ENCODE results near the gene METTL26. TPM values are rescaled to one million over a fixed set of nuclear protein-coding genes. Genes with fewer than 3 reads are reported as not detected.

The METTL26 gene
- total and polyA plus RNA-seq, 9 of the 15 experiments (the other 6 are each of a cell fraction or from before 2014, with no cell fraction given), result 7.3 to 262 (median 80.9) TPM

DNA sequence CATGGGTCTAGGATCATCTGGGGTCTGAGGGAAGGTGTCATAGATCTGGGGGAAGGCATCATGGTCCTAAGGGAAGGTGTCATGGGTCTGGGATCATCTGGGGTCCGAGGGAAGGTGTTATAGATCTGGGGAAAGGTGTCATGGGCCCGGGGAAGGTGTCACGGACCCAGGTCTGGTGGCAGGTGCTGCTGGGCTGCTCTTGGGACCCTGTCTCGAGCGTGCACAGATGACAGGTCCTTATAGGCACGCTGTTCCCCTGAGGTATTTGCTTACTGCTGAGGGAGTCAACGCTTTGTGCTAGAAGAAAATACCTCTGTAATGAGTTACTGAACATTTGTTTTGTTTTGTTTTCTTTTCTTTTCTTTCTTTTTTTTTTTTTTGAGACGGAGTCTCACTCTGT, 44.9 kb downstream of the METTL26 start:
- no peak for ATAC-seq
- H3K9me1 ChIP-seq (ENCODE audit: control insufficient read depth, insufficient read depth, low read length), result peaks cover 8% of the 10 kb centered on the region
- H3K27me3 ChIP-seq (ENCODE audit: control insufficient read depth in 2 of 2, insufficient read depth in 2 of 2, low read length in 2 of 2), result no peaks in the 10 kb centered on the region
- peaks cover 16% of the 10 kb centered on the region for H4K20me1 ChIP-seq (replicated peaks; ENCODE audit: control insufficient read depth, insufficient read depth, low read length)
- ChIA-PET POLR2A (interaction anchor here (1.2 to 1.5 kb wide), 2 partner anchors 31 to 37 kb away, joined by 3 to 7 read pairs; no protein-coding TSS in a partner anchor), CTCF (ENCODE audit: low intra/inter-chr PET ratio) (interaction anchor here (0.7 kb wide), 1 partner anchor 10 kb away, joined by 5 read pairs; no protein-coding TSS in a partner anchor)
- TF ChIP-seq, protein P1, sequence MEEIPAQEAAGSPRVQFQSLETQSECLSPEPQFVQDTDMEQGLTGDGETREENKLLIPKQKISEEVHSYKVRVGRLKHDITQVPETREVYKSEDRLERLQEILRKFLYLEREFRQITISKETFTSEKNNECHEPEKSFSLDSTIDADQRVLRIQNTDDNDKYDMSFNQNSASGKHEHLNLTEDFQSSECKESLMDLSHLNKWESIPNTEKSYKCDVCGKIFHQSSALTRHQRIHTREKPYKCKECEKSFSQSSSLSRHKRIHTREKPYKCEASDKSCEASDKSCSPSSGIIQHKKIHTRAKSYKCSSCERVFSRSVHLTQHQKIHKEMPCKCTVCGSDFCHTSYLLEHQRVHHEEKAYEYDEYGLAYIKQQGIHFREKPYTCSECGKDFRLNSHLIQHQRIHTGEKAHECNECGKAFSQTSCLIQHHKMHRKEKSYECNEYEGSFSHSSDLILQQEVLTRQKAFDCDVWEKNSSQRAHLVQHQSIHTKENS (CRISPR knock-in tag; IDR thresholded peaks at IDR 0.05), result no peak
- TF ChIP-seq ZKSCAN1 (IDR thresholded peaks at IDR 0.05; ENCODE audit: low read depth, low read length) (no peak), HMGXB4 (CRISPR knock-in tag; IDR thresholded peaks at IDR 0.05) (no peak), THRAP3 (IDR thresholded peaks at IDR 0.05; ENCODE audit: borderline replicate concordance) (no peak), KAT2B (IDR thresholded peaks at IDR 0.05; ENCODE audit: low read depth, low read length) (no peak), ZNF212 (CRISPR knock-in tag; IDR thresholded peaks at IDR 0.05) (no peak), NKRF (IDR thresholded peaks at IDR 0.05; ENCODE audit: borderline replicate concordance) (no peak), HOXB6 (CRISPR knock-in tag; IDR thresholded peaks at IDR 0.05; ENCODE audit: borderline replicate concordance) (no peak), ZNF274 (IDR thresholded peaks at IDR 0.05; ENCODE audit: borderline replicate concordance, low read depth, low read length) (no peak), PTRF (tag; IDR thresholded peaks at IDR 0.05) (no peak)
- TF ChIP-seq, protein P2, sequence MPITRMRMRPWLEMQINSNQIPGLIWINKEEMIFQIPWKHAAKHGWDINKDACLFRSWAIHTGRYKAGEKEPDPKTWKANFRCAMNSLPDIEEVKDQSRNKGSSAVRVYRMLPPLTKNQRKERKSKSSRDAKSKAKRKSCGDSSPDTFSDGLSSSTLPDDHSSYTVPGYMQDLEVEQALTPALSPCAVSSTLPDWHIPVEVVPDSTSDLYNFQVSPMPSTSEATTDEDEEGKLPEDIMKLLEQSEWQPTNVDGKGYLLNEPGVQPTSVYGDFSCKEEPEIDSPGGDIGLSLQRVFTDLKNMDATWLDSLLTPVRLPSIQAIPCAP (CRISPR knock-in tag; IDR thresholded peaks at IDR 0.05; ENCODE audit: borderline replicate concordance), result no peak
- H3K36me3 ChIP-seq (ENCODE audit: control insufficient read depth, insufficient read depth, low read length), result peaks cover 30% of the 10 kb centered on the region; the same call in 2 of the 3 replicates
- DNase-seq (ENCODE audit: extremely low read depth in 1 of 4, low spot score in 3 of 4), result no peak
- no peaks in the 10 kb centered on the region for H3K9me3 ChIP-seq (replicated peaks; ENCODE audit: control insufficient read depth, insufficient read depth, low read depth, low read length)
- H3K27ac ChIP-seq (ENCODE audit: extremely low read depth, low read depth, low read length), result no peak overlapping the region
- H3K4me2 ChIP-seq (ENCODE audit: insufficient read depth, low read length), result peak overlapping the region; percentile 94
- intact Hi-C loops (cut with micrococcal nuclease), result no loop called here
- no peak for FAIRE-seq
- peaks cover 18 to 69% of the 10 kb centered on the region in 2 experiments; a peak in 4 of 5 replicates for H3K4me1 ChIP-seq (replicated peaks in 1 of 2; ENCODE audit: control insufficient read depth in 2 of 2, insufficient read depth in 2 of 2, low read length in 2 of 2)
- H3K9ac ChIP-seq (ENCODE audit: insufficient read depth in 1 of 2, low read depth in 2 of 2, low read length in 2 of 2), result peak overlapping the region; percentile 84 to 95; a peak in 3 of 4 replicates
- no peak overlapping the region for H2AFZ ChIP-seq (ENCODE audit: low read depth, low read length)
- in situ Hi-C loops (cut with MboI), result no loop called here
- H3K79me2 ChIP-seq (ENCODE audit: control insufficient read depth, insufficient read depth, low read length), result peaks cover 78% of the 10 kb centered on the region
- BruUV-seq (replicated peaks), result TSS peak; percentile 34
- peak overlapping the region; percentile 90; the same call in 1 of the 2 replicates for H3K4me3 ChIP-seq
- WGBS (ENCODE audit: insufficient coverage, low coverage, missing lambda C conversion rate), result 64% methylated on average over 7 of the region's 8 CpGs
